Fibroblast of lung (primary cell): ENCODE measurements around the gene MKX.

Source experiments
- EZH2 ChIP-seq: IDR thresholded peaks from 2 replicates; pipeline ENCODE4 v1.5.1; 2012; ENCODE audit warnings: low read length, control low read depth, mild to moderate bottlenecking; ENCODE audit errors: missing control alignments
- TF ChIP-seq, protein P1 (sequence below), 2 donors: IDR thresholded peaks in 1 of 2; conservative IDR thresholded peaks in 1 of 2; 1 replicate in 1 of 2; 2 replicates in 1 of 2; pipeline ENCODE4 v1.5.1; 2011 to 2012; ENCODE audit warnings: low read length in 2 of 2, control low read depth in 1 of 2, inconsistent platforms in 1 of 2, low read depth in 1 of 2, mild to moderate bottlenecking in 1 of 2

DNA sequence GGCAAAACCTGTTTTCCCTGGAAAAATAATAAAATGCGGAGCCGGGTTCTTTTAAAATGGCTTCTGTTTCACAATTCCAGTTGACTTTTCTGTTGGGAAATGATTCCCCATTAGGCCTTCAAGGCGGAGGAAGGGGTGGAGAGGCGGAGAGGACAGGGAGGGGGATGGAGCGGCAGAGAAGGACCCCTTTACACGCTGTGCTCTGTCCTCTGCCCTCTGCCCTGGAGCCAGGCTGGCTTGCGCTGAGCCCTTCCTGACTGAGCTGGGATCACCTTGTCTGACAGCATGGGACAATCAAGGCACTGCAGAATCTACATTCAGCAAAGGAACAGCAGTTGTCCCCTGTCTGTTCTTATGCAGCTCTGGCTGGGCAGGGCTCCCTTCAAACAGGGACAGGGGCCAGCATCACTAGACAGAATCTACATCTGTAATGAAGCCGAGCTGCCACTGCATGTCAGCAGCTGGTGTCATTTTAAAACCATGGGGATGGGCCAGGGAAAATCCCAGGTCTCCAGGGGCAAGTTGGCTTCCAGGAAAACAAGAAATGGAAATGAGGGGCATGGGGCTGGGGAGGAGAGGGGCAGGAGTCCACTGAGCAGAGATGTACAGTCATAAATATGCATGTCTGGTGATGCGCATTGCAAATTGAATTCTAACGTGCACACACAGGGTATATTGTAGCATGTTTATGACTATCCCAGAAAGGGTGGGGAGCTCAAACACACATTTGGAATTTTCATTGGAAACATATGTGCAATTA, 120.0 kb downstream of the MKX start:
- TF ChIP-seq, protein P1, sequence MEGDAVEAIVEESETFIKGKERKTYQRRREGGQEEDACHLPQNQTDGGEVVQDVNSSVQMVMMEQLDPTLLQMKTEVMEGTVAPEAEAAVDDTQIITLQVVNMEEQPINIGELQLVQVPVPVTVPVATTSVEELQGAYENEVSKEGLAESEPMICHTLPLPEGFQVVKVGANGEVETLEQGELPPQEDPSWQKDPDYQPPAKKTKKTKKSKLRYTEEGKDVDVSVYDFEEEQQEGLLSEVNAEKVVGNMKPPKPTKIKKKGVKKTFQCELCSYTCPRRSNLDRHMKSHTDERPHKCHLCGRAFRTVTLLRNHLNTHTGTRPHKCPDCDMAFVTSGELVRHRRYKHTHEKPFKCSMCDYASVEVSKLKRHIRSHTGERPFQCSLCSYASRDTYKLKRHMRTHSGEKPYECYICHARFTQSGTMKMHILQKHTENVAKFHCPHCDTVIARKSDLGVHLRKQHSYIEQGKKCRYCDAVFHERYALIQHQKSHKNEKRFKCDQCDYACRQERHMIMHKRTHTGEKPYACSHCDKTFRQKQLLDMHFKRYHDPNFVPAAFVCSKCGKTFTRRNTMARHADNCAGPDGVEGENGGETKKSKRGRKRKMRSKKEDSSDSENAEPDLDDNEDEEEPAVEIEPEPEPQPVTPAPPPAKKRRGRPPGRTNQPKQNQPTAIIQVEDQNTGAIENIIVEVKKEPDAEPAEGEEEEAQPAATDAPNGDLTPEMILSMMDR (conservative IDR thresholded peaks at IDR 0.05 in 1 of 2, IDR thresholded peaks at IDR 0.05 in 1 of 2; ENCODE audit: low read depth in 1 of 2, low read length in 2 of 2), result no peak
- TF ChIP-seq EZH2, result no peak
